ENCODE results near the gene IQCN.

The IQCN gene, protein sequence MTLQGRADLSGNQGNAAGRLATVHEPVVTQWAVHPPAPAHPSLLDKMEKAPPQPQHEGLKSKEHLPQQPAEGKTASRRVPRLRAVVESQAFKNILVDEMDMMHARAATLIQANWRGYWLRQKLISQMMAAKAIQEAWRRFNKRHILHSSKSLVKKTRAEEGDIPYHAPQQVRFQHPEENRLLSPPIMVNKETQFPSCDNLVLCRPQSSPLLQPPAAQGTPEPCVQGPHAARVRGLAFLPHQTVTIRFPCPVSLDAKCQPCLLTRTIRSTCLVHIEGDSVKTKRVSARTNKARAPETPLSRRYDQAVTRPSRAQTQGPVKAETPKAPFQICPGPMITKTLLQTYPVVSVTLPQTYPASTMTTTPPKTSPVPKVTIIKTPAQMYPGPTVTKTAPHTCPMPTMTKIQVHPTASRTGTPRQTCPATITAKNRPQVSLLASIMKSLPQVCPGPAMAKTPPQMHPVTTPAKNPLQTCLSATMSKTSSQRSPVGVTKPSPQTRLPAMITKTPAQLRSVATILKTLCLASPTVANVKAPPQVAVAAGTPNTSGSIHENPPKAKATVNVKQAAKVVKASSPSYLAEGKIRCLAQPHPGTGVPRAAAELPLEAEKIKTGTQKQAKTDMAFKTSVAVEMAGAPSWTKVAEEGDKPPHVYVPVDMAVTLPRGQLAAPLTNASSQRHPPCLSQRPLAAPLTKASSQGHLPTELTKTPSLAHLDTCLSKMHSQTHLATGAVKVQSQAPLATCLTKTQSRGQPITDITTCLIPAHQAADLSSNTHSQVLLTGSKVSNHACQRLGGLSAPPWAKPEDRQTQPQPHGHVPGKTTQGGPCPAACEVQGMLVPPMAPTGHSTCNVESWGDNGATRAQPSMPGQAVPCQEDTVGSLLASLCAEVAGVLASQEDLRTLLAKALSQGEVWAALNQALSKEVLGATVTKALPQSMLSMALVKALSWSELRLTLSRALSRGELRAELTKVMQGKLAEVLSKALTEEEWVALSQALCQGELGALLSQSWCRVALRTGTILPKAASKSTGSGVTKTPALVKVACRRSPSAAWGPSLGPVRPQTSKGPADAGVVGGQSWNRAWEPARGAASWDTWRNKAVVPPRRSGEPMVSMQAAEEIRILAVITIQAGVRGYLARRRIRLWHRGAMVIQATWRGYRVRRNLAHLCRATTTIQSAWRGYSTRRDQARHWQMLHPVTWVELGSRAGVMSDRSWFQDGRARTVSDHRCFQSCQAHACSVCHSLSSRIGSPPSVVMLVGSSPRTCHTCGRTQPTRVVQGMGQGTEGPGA (N-terminal part only)

DNA sequence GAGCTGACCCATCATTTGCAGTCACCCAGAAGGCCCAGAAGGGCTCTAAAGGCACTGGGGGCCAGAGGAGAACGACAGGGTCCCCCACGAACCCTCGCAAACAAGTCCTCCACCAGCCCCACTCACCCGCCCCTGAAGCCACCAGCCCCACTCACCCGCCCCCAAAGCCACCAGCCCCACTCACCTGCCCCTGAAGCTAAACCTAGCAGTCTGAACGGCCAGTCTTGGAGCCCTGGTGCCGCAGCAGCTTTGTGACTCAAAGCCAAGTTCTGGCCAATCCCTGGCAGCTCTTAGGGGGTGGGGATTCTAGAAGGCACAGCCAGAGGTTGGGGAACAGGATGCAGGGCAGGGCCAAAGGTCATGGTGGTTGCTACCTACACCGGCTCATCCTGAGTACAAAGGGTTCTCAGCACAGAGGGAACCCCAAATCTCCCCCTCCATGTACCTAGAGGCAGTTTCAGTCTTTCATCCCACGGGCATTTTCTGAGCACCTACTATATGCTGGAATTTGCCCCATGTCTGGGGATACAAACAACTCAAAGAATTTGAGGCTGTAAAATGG lies at the start of gene IQCN:
Gene IQCN (minus strand): TSS at position 234 of the 562 bp plus-strand sequence. CDS start 4,974 bp downstream, outside the sequence.
- no peak for DNase-seq (ENCODE audit: low read depth in 2 of 3, low spot score in 1 of 3)

DNA sequence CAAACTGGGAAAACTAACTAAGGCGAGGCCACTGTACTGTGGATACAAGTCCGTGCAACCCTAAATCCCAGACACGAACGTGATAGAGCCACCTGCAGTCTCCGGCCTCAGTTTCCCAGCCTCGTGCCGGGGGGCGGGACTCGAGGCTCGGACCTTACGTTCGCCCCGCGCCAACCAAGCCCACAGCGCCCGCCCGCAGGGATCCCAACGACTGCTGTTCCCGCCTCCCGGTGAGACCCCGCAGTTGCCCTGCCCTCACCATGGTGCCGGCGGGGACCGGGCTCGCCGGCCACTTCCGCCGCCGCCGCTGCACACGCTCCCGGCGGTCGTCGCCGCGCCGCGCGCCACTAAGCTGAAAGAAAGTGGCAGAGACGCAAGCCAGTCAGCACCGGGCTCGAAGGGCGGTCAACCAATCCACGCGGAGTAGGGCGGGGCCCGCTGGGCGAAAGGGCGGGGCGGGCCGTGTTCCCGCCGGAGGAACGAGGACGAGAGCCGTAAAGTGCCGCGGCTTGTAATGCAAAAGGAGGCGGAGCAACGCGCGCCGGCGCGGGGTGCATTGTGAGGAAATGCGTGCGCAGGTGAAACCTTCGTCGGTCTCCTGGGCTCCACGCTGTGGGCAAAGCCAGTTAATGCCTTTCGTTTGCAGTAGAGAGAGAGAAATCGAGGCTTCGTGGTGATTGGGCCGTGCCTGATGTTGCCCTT lies 48.7 kb upstream of the IQCN start, which contains the start of gene LSM4:
Gene LSM4 (minus strand): TSS at position 318 of the 702 bp plus-strand sequence. CDS start 56 bp downstream, at position 262.
- DNase-seq (ENCODE audit: low read depth in 2 of 3, low spot score in 1 of 3), result peak; percentile 99

DNA sequence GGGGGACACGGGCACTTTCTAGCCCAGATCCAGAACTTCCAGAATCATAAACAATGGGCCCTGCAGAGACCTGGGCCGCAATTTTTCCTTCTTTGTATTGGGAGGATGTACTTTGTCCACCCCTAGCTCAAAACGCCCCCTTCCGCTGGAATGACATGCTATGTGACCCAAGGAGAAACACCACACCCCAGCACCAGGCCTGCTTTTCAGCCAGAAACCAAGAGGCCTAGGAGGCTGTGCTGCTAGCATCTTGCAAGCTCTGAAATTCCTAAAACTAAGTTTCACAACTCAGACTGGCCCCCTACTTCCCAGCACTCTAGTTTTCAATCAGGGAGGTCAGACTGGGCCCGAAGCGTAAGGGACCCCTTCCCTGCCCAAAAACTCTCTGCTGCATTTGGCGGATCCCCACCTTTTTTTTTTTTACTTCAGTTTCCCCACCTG lies 48.1 kb upstream of the IQCN start:
- DNase-seq (ENCODE audit: low read depth in 2 of 3, low spot score in 1 of 3), result peak in 1 of 3 donors; percentile 57

DNA sequence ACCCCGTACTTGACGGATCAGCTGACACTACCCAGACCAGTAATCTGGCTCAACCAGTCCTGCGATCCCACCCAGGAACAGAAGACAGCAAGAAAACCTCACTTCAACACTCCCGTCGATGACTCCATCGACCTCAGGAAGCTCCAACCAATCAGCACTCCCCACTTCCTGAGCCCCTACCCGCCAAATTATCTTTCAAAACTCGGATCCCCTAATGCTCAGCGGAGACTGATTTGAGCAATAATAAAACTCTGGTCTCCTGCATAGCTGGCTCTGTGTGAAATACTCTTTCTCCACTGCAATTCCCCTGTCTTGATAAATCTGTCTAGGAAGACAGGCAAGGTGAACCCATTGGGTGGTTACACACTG lies 47.5 kb upstream of the IQCN start:
- DNase-seq (ENCODE audit: low read depth in 2 of 3, low spot score in 1 of 3), result no peak

DNA sequence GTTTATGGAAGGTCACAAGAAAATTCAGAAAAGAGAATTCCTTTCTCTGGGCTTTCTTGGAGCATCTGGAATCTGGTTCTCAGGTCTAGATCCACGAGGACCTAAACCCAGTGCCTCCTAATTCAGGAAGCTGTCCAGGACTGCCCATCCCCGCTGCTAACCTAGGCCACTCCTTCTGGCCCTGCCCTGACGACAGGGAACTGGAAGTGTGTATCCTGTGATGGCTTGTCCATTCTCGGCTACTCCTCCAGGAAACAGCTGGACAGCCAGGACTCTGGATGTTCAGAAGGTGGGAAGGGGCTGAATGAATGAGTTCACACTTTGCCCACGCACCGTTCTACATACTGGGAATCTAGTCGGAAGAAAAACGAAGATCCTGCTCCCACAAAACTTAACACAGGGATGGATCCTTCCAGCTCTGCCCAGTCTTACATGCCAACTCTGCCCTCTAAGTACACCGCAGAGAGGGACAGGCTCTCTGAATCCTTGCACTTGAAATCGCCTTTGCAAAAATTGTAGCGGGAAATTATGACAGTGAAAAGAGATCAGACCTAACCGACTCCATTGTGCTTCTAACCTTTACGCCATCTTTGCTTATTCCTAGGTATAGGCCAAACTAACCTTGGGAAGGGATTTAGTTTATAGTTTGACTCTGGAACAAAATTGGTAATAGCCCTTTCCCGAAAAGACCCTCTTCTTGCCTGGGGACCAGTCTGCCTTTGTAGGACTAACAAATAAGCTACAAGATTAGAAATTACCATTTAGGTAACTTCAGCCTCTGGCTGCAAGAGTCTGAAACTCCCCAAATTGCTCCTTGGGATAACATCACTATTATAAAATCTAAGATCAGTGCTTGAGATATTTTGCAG lies 46.8 kb upstream of the IQCN start:
- no peak for DNase-seq (ENCODE audit: low read depth in 2 of 3, low spot score in 1 of 3)

DNA sequence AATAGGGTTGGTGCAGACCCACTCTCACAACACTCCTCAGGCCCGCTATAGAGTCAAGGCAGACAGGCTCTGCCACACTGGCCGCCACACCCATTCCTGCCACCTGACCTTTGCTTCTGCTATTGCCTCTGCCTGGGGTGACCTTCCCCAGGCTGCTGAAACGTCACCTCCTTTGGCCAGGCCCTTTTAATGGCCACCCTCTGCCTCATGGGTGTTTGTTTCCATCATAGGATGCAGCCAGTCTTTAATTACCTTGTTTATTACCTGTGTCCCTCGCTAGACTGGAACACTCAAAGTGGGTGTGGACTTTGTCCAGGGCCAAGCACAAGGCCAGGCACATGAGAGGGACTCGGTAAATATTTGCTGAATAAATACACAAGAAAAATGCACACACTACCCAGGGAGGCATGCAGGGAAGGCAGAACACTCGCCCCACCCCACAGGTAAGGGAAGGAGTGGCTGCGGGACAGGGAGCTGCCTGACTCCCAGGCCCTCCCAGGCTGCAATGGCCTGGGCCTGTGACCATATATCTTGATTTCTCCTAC lies 45.4 kb upstream of the IQCN start:
- no peak for DNase-seq (ENCODE audit: low read depth in 2 of 3, low spot score in 1 of 3)

DNA sequence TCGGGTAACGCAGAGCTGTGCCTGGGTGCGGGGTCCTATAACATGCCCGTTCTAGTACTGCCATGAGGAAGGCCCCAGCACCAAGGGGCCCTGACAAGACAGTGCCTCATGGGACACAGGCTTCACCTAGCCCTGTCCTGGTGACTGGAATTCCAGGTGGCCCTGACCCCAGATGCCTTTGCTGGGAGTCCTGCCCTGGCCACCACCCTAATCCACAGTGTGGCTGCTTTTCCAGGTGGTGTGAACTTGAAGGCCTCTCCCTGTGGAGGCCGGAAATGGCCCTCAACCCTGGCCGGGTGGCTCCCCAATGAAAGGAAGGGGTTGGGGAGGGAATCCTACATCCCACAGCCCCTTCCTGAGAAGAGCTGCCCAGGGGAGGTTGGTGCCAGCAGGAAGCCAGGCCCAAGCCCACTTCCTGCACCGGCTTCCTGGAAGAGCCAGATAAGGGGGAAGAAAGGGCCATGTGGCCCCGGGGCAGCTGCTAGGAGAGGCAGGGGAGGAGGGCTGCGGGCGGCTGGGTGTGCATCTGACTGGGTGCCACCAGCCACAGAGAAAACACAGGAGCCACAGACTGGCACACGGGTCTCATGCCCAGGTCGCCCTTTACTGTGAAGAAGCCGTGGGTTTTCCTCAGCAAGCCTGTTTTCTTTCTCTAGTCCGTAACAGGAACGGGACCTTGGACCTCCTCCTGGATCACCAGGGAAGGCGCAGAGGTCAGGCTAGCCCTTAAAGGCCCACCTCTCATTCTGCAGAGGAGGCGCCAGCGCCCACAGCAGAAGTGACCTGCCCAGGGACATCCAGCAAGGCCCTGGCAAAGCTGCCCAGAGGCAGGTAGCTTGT lies 43.9 kb upstream of the IQCN start:
- peak in 1 of 3 donors; percentile 31 for DNase-seq (ENCODE audit: low read depth in 2 of 3, low spot score in 1 of 3)

DNA sequence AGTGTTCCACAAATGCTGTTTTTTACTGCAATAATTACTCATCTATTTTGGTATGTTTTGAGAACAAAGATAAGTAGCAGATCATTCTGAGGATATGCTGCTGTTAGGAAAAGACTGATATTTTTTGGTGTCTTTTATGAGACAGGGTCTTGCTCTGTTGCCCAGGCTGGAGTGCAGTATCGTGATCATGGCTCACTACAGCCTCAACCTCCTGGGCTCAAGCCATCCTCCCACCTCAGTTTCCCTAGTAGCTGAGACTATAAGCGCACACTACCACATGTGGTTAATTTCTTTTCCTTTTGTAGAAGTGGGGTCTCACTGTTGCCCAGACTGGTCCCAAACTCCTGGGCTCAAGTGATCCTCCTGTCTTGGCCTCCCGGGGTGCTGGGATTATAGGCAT lies 39.1 kb upstream of the IQCN start:
- no peak for DNase-seq (ENCODE audit: low read depth in 2 of 3, low spot score in 1 of 3)

DNA sequence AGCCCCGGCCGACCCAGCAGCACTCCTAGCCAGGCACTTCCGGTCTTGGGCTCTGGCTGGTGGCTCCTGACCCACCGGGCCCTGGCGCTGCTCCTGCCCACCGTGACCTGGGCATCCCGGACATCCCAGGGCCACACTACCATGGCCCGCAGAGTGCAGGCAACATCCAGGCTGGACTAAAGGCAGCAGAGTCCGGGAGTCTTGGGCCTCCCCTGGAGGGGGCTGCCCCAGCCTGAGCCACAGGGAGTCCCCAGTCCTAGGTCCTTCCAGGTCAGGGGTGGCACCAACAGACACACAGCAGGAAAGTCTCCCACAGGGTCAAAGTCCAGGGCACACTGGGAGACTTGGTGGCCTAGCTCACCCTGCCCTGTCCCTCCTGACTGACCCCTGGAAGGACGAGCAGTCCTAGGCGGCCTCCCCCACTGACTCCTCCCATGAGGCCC lies 37.9 kb upstream of the IQCN start:
- DNase-seq (ENCODE audit: low read depth in 2 of 3, low spot score in 1 of 3), result no peak

DNA sequence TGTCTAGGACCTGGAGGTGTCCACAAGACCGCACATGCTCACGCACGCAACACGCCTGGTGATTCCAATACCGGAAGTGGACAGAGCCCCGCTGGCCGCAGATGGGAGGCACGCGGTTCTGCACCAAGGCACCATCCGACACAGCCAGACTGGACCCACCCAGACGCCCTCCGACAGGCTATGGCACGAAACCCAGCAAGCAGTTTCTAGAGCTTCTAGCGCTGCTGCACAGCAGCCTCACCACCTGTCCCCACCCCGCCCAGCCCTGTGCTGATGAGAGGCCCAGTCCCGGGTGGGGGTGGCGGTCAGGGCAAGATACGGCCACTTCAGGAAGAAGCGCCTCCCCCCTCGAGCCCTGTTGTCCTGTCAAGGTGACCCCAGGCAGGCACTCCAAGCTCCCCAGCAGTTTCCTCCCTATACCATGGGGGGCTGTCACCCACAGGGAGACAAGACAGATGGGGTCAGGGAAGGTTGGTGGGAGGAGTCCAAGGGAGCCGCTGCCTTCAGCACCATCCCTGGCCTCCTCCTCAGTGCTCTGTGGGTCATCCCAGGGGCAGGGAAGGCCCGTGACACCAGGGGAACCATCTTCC lies 37.3 kb upstream of the IQCN start:
- DNase-seq (ENCODE audit: low read depth in 2 of 3, low spot score in 1 of 3), result no peak

DNA sequence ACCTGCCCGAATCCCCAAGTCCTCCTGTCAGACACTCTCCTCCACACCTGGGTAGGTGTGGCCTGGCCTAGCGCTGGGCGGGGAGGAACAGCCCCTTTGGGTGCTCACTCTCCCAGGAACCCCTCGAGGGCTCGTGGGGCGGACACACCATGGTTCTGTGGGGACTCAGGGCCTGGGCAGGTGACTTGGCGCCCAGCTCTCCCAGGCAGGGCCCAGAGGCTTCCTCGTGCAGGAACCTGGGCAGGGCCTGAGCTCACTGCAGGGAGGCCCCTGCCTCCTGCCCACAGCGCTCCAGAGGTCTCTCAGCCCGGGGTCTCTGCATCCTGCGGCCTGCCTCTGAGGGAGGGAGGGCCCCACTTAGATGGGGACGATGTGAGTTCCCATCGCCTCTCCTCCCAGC lies 36.7 kb upstream of the IQCN start:
- DNase-seq (ENCODE audit: low read depth in 2 of 3, low spot score in 1 of 3), result no peak

DNA sequence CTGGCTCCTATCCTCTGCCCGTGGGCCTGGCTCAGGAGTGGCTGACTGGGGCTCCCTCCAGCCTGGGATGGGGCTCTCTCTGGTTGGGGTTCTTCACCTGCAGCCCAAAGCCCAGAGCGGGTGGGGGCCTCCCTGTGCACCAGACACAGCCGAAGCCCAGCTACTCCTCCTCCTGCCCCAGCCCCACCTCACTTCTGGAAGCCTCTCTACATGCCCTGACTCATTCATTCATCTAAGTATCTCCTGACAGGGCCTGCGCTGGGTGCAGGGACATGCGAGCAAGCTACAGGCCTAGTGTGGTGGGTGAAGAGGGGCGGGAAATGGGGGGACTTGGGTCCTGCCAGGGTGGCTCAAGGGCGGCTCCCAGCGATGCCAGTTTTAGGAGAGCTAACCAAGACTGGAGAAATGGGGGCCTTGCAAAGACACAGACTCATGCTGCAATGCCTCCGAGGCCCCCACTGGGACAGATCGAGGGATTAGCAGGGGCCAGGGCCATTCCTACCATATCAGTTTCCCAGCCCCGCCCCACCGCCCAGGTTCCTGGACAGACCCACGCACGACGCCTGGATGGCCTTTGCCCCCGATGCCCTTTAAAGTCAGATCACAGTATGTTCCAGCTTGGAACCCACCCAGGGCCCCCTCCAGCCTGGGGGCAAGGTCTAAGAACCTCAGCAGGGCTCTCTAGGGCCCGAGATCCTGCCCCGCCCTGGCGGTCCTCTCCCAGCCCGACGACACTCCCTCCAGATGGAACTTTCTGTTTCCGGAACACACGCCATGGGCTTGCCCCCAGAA lies 36.1 kb upstream of the IQCN start:
- no peak for DNase-seq (ENCODE audit: low read depth in 2 of 3, low spot score in 1 of 3)

DNA sequence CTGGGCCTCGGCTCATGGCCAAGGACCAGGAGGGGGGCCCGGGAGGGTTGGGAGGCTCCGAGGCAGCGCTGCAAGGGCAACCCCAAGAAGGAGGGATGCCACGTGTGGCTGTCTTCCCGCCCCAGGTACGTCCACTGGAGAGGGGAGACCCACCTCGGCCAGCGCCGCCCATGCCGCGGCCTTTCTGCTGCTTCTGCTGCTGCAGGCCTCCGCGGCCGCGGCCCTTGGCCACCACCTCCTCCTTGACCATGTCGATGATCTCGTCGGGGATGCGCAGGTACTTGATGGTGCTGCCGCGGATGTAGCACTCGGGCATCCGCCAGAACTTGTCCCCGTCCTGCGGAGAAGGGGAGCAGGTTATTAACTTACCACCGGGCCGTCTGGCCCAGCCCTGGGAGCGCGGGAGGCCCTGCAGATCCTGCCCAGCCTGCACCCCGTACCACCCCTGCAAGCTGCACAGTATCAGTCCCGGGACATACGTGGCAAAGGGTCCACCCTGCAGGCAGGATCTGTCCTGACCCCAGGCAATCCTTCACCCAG lies 35.3 kb upstream of the IQCN start:
- no peak for DNase-seq (ENCODE audit: low read depth in 2 of 3, low spot score in 1 of 3)

DNA sequence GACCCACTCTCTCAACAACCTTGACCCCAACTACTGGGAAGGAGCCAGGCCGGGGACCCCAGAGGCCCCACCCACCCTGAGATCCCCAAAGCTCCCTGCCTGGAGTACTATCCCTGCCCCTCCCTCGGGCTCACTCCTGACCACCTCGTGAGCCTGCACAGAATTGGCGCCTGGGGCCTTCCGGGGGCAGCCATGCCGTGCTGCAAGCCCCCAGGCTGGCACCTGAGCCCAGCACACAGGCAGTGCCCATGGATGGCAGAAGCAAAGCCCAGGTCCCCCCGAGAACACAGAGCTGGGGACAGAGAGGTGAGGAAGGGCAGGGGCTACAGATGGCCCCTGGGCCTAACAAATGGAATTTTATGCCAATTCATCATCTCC lies 34.7 kb upstream of the IQCN start:
- no peak for DNase-seq (ENCODE audit: low read depth in 2 of 3, low spot score in 1 of 3)

DNA sequence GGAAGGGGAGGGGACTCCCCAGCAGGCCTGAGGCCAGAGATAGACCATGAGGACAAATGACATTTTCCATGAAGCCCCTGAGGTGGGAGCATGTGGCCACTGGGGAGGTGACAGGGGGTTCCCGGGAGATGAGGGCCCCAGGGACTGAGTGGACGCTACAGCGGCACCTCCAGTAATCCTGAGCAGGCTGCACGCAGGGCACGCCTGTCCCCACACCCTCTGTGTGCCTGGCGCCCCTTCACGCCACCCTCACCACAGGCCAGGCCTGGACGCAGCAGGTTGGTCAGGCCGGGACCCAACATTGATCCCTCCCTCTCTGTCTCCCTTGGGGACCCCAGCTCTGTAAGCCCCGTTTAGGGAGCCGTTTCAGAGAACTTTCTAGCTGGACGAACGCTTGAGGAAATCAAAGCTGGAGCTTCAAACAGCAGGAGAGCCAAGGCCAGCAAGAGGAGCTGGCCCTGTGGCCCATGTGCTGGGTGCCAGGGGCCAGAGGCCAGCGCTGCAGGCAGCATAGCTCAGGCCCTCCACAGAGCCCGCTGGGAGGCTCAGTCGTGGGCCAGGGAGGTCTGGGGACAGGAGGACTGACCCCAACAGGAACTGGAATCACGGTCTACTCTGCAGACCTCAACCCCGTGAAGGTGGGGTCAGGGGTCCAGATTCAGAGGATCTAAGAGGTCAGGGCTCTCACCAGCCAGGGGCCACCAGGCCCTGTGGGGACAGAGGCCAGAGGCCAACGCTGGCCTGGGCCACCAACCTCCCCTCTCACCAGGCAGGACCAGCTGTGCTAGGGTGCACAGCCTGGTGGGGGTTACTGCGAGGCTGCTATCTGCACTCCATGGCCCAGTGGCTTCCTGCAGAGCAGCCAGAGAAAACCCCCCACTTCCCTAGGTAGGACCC lies 34.0 kb upstream of the IQCN start:
- no peak for DNase-seq (ENCODE audit: low read depth in 2 of 3, low spot score in 1 of 3)

DNA sequence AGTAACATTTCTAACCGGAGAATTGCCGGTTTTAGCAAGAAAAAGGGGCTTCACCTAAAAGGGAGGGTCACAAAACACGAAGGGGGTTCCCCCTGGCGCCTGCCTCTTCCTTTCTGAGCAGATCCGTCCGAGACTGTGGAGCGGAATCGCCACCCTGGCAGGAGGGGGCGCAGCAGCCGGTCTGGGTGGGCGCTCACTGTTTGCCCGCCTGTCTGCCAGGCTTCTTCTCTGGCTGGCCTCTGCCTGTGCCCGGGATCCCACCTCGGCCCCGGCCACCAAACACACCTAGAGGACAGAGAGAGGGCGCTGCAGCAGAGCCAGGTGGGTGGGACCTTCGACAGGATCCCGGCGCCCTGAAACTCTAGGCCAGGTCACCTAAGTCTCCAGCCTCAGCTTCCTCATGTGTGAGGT lies 33.0 kb upstream of the IQCN start:
- DNase-seq (ENCODE audit: low read depth in 2 of 3, low spot score in 1 of 3), result no peak

All from stimulated activated CD4-positive, alpha-beta T cell treated with anti-CD3 and anti-CD28 coated beads, Interleukin-12 subunit alpha, Interleukin-12 subunit beta, amount 100 ng/mL, for 48 hours (primary cell).